ENCODE results near the gene PCCA.
"Not testable (repeated sequence)": the region's sequence is repeated elsewhere in the genome, so short reads cannot be mapped to it uniquely, and the experiment has no call there.

PCCA gene

GRCh38 chr13:100563779-100564178 is 474.9 kb downstream of the PCCA start:
- DNase-seq, result no peak

- no peak for DNase-seq
Measured at GRCh38 chr13:100564444-100565223, 475.7 kb downstream of the PCCA start.

DNA sequence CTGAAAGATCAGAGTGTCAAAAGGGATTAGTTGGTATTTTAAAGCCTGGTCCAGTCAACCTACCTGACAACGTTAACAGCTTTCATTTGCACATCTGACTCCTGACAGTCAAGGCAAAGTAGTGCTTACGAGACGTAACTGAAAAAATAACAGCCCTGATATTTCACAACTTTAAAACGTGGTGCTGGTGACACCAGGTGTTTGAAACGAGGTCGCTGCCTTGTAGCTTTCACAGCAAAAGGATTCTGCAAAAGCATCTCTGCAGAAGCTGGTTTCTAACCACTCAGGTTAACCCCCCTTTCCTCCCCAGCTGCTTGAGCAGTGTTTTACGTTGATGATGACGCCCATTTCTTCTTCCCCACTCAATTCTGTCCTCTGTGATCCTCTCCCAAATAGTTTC is 476.4 kb downstream of the PCCA start:
- no peak for DNase-seq

GRCh38 chr13:100566543-100566942 is 477.6 kb downstream of the PCCA start:
- no peak for DNase-seq

- no peak for DNase-seq
Measured at GRCh38 chr13:100573121-100573520, 484.2 kb downstream of the PCCA start.

GRCh38 chr13:100577239-100577638 is 488.3 kb downstream of the PCCA start:
- not testable (repeated sequence) for DNase-seq

Measured in retina (tissue), 1 donor.